Spleen (tissue), 11 donors: ENCODE measurements around the gene ARID5A. TPM values are rescaled to one million over a fixed set of nuclear protein-coding genes. Genes with fewer than 3 reads are reported as not detected.
"Not testable (repeated sequence)": the region's sequence is repeated elsewhere in the genome, so short reads cannot be mapped to it uniquely, and the experiment has no call there.

Source experiments
- DNase-seq: peaks from one replicate; pipeline ENCODE4 v3.0.0-alpha.2; 2020
- H3K27ac ChIP-seq, 8 donors: fragments of 200-600 bp; sonication (generic) in 7 of 8; 1 replicate in 4 of 8; 2 replicates in 4 of 8; pipeline versions ENCODE4 v1.5.0 to v1.8.0; 2016 to 2021; ENCODE audit warnings: inconsistent platforms in 4 of 8, mild to moderate bottlenecking in 4 of 8, moderate library complexity in 1 of 8
- H3K27me3 ChIP-seq, 7 donors: fragments of 200-600 bp; sonication (generic) in 6 of 7; replicated peaks in 1 of 7; 1 replicate in 4 of 7; 2 replicates in 3 of 7; pipeline versions ENCODE4 v1.5.0 to v1.8.0; 2016 to 2021; ENCODE audit warnings: inconsistent platforms in 3 of 7, mild to moderate bottlenecking in 1 of 7
- H3K36me3 ChIP-seq, 6 donors: fragments of 200-600 bp; sonication (generic) in 5 of 6; 1 replicate in 4 of 6; 2 replicates in 2 of 6; pipeline versions ENCODE4 v1.5.0 to v1.8.0; 2016 to 2021; ENCODE audit warnings: inconsistent platforms in 2 of 6
- H3K4me1 ChIP-seq, 6 donors: fragments of 200-600 bp; sonication (generic) in 5 of 6; 1 replicate in 3 of 6; 2 replicates in 3 of 6; pipeline versions ENCODE4 v1.5.0 to v1.8.0; 2016 to 2021; ENCODE audit warnings: inconsistent platforms in 3 of 6
- H3K4me3 ChIP-seq, 8 donors: fragments of 200-600 bp; sonication (generic) in 7 of 8; 1 replicate in 4 of 8; 2 replicates in 4 of 8; pipeline versions ENCODE4 v1.5.0 to v1.8.0; 2016 to 2021; ENCODE audit warnings: inconsistent platforms in 4 of 8, mild to moderate bottlenecking in 4 of 8, moderate library complexity in 2 of 8
- H3K9me3 ChIP-seq, 8 donors: fragments of 200-600 bp; sonication (generic) in 7 of 8; 1 replicate in 4 of 8; 2 replicates in 4 of 8; pipeline versions ENCODE4 v1.5.0 to v1.8.0; 2016 to 2021; ENCODE audit warnings: inconsistent platforms in 4 of 8
- POLR2A ChIP-seq, 3 donors: fragments of 450-650 bp; IDR thresholded peaks; one replicate each; pipeline ENCODE4 v1.5.1; 2017; ENCODE audit warnings: antibody characterized with exemption in 3 of 3, mild to moderate bottlenecking in 1 of 3
- POLR2AphosphoS5 ChIP-seq, 3 donors: sonication (generic); formaldehyde crosslinking; IDR thresholded peaks; one replicate each; pipeline ENCODE4 v1.5.1; 2017; ENCODE audit warnings: antibody characterized with exemption in 3 of 3
- WGBS, 5 donors: extraction: QIAGEN DNeasy Blood & Tissue Kit in 3 of 5; methylation state at CpG; one replicate each; pipeline versions ENCODE4 v1.1.5 to v1.1.7; 2013 to 2018; 5-methylcytosine and 5-hydroxymethylcytosine counted together
- intact Hi-C: fragments of 100-400 bp; cut with DNase I; formaldehyde crosslinking; loops from one replicate; pipeline ENCODE4 v1.15.0; 2023; ENCODE audit warnings: low total_unique reads
- polyA plus RNA-seq, 3 donors: library from polyadenylated mRNA; stranded (reverse); fragments of 200-250 nt; gene quantifications; one replicate each; pipeline ENCODE4 v1.2.1, GENCODE V29; 2013
- total RNA-seq, 7 donors: library from RNA; depleted of rRNA in 3 of 7; stranded (reverse); fragments of >200 nt in 3 of 7; fragmentation: NEBNext Ultra II Directional in 4 of 7; extraction: Animal tissue kit (Norgen Biotek cat#: 25700) in 4 of 7; gene quantifications; one replicate each; pipeline versions ENCODE4 v1.1.0 to v1.2.1, GENCODE V29; 2016 to 2021
- TF ChIP-seq, protein P1 (sequence below), 11 experiments: fragments of 200-600 bp in 7 of 11; fragments of 450-650 bp in 4 of 11; sonication (generic) in 4 of 11; IDR thresholded peaks in 8 of 11; conservative IDR thresholded peaks in 3 of 11; 1 replicate in 7 of 11; 2 replicates in 4 of 11; pipeline versions ENCODE4 v1.4.0 to v1.8.0; 2016 to 2021; ENCODE audit warnings: antibody characterized with exemption in 11 of 11, inconsistent platforms in 4 of 11, mild to moderate bottlenecking in 1 of 11
- donor health status: healthy with polysubstance abuse.
- donor health status: DM: no; HTN: no; CAD: no; lungs with moderate emphysema.
- donor health status: DM: no; HTN: no; CAD: no.
- donor health status: Bipolar disorder and iron deficiency.
- donor health status: healthy.
- donor health status: DM: no; HTN: no; CAD: no.
- donor health status: DM: yes; HTN: yes; CAD: no.

Gene ARID5A
- total and polyA plus RNA-seq, 10 donors: 30.8 to 121 (median 48.9) TPM

DNA sequence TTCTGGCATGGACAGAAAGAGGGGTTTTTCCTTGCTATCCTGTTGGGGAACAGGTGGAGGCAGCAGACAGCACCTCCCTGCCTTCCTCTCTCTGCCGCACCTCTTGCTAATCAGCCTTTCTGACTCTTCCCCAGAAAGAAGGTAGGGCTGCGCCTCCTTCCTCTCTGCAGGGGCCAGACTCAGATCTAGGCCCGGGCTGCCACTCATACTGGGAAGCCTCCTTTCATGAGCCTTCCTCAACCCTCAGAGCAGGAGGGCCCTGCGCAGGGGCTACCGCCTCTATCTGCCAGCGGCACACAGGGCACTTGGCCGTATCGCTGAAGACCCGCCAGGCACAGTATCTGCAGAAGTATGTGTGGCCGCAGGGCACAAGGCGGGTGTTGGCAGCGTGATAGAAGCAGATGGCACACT, 38.5 kb upstream of the ARID5A start:
- Histone ChIP-seq H3K4me1 (peaks cover 16 to 31% (median 20%) of the 10 kb centered on the region in 6 donors), H3K4me3 (no peak overlapping the region), H3K27me3 (peaks cover 0 to 7% (median 0%) of the 10 kb centered on the region in 7 donors), H3K36me3 (no peaks in the 10 kb centered on the region), H3K9me3 (peaks cover 0 to 26% (median 20%) of the 10 kb centered on the region in 8 donors), H3K27ac (no peak overlapping the region)
- TF ChIP-seq POLR2AphosphoS5 (IDR thresholded peaks at IDR 0.05): no peak
- TF ChIP-seq POLR2A (IDR thresholded peaks at IDR 0.05): no peak
- TF ChIP-seq, protein P1, sequence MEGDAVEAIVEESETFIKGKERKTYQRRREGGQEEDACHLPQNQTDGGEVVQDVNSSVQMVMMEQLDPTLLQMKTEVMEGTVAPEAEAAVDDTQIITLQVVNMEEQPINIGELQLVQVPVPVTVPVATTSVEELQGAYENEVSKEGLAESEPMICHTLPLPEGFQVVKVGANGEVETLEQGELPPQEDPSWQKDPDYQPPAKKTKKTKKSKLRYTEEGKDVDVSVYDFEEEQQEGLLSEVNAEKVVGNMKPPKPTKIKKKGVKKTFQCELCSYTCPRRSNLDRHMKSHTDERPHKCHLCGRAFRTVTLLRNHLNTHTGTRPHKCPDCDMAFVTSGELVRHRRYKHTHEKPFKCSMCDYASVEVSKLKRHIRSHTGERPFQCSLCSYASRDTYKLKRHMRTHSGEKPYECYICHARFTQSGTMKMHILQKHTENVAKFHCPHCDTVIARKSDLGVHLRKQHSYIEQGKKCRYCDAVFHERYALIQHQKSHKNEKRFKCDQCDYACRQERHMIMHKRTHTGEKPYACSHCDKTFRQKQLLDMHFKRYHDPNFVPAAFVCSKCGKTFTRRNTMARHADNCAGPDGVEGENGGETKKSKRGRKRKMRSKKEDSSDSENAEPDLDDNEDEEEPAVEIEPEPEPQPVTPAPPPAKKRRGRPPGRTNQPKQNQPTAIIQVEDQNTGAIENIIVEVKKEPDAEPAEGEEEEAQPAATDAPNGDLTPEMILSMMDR (IDR thresholded peaks at IDR 0.05 in 8 of 11, conservative IDR thresholded peaks at IDR 0.05 in 3 of 11): no peak
- 71 to 89% (median 85%) methylated on average over 12 of the region's 12 CpGs for WGBS, 5 donors
- intact Hi-C loops: no loop called here
- DNase-seq: no peak

DNA sequence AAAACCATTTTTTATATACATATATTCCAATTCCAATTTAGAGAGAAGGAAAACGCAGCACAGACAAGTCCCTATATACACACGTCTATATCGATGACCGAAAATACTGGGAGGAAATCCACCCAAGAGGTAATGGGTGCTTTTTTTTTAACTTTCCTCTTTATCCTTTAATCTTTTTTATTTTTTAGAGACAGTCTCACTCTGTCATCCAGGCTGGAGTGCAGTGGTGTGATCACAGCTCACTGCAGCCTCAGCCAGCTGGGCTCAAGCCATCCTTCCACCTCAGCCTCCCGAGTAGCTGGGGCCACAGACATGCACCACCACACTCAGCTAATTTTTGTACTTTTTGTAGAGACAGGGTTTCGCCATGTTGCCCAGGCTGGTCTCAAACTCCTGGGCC, 37.9 kb upstream of the ARID5A start:
- H3K9me3 ChIP-seq: peaks cover 0 to 24% (median 20%) of the 10 kb centered on the region in 8 donors
- intact Hi-C loops: not testable (repeated sequence)

DNA sequence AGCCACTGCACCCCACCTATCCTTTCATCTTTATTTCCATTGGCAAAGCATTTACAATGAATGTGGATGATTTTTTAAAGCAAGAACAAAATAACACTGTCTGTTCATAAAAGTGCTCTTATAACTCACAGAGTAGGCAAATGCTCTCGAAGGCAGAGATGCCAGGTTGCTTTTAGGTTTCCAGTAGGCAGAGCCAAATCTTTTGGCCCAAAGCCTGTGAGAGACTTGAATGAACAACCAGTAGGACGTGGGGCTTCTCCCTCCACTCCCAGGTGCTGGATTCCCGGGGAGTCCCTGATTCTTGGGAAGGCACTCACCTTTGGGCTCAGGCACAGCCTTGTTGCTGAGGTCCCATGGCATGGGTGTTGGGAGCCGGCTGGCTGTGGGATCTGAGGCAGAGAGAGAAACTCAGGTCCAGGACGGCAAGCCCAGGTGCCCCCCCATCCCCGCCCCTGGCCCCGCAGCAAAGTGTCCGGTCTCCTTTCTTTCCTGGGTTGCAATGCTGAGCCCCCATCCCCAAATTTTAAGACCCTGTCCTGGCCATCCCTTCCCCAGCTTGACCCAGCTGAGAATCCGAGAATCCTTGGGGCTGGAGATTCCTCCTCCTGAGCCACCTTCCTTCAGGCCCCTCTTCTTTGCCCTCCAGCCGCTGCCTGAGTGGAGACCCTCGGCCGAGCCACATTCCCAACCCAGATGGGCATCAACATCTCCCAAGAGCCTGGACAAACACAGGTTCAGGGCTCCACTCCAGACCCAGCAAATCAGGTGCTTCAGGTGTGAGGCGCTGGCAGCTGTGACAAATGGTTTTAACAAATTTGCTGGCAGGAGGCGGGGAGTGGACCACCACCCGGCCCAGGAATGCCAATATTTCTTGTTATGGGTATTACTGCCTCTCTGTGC, 37.2 kb upstream of the ARID5A start:
- peaks cover 17 to 40% (median 27%) of the 10 kb centered on the region in 6 donors for H3K4me1 ChIP-seq
- no peak overlapping the region for H3K4me3 ChIP-seq
- DNase-seq: no peak
- H3K27ac ChIP-seq: no peak overlapping the region
- intact Hi-C loops: no loop called here
- no peaks in the 10 kb centered on the region for H3K36me3 ChIP-seq
- peaks cover 0 to 17% (median 13%) of the 10 kb centered on the region in 8 donors for H3K9me3 ChIP-seq
- TF ChIP-seq POLR2A (IDR thresholded peaks at IDR 0.05) (no peak), POLR2AphosphoS5 (IDR thresholded peaks at IDR 0.05) (no peak)
- TF ChIP-seq, protein P1 (IDR thresholded peaks at IDR 0.05 in 8 of 11, conservative IDR thresholded peaks at IDR 0.05 in 3 of 11): no peak
- peaks cover 0 to 7% (median 0%) of the 10 kb centered on the region in 7 donors for H3K27me3 ChIP-seq
- 90 to 96% (median 93%) methylated on average over 15 of the region's 15 CpGs for WGBS, 5 donors

More for the DNA sequence above, 37.9 kb upstream of the ARID5A start:
- H3K4me3 ChIP-seq, H3K27me3 ChIP-seq, H3K27ac ChIP-seq, DNase-seq, H3K36me3 ChIP-seq: not testable (repeated sequence)
- H3K4me1 ChIP-seq: peaks cover 17 to 37% (median 25%) of the 10 kb centered on the region in 6 donors
- 90 to 93% (median 93%) methylated on average over 6 of the region's 6 CpGs for WGBS, 5 donors

DNA sequence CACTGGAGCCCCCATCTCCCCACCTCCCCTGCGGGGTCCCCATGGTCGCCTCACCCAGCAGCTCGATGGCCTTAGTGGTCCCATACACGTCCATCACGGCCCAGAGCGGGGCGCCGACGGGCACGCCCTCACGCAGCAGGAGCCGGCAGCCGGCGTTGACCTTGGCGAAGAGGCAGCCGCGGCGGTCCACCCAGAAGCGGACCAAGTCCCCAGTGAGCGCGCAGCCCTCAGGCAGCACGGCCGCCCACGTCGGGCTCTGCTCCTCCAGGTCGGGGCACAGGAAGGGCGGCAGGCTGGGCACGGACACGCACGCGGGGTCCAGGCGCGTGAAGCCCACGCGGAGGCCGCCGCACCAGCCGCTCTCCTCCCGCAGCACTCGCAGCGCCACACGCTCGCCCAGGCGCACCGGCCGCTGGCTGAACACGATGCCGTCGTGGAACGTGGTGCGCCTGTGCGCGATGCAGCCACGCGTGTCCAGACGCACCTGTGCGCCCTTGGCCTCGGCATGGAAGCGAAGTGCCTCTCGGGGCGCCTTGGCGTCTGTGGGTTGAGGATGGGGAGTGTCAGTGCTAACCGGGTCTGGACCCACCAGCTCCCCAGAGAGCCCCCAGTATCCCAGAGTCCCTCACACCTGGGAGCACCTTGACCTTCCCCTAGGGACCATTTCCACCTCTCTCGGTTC, 36.0 kb upstream of the ARID5A start:
- H3K27ac ChIP-seq: peak overlapping the region in 1 of 8 donors; percentile 2
- peak; percentile 71 for DNase-seq
- intact Hi-C loops: no loop called here
- TF ChIP-seq, protein P1 (IDR thresholded peaks at IDR 0.05 in 8 of 11, conservative IDR thresholded peaks at IDR 0.05 in 3 of 11): no peak
- TF ChIP-seq POLR2A (IDR thresholded peaks at IDR 0.05) (no peak), POLR2AphosphoS5 (IDR thresholded peaks at IDR 0.05) (peak in 2 of 3 donors; percentile 59 to 63)
- H3K4me1 ChIP-seq: peaks cover 17 to 40% (median 28%) of the 10 kb centered on the region in 6 donors
- H3K9me3 ChIP-seq: peaks cover 0 to 5% (median 2%) of the 10 kb centered on the region in 8 donors
- H3K27me3 ChIP-seq: peaks cover 0 to 7% (median 0%) of the 10 kb centered on the region in 7 donors
- H3K4me3 ChIP-seq: peak overlapping the region in 2 of 8 donors; percentile 6 to 46
- WGBS, 5 donors: 48 to 70% (median 65%) methylated on average over 31 to 64 of the region's 64 CpGs
- H3K36me3 ChIP-seq: no peaks in the 10 kb centered on the region
